Heart left ventricle (tissue), 13 donors: Measurements from ENCODE around the gene NR3C2.

Experiments used
- POLR2A ChIP-seq, 2 donors: fragments of 450-650 bp; IDR thresholded peaks; one replicate each; pipeline ENCODE4 v1.6.1; 2017; ENCODE audit warnings: antibody characterized with exemption in 2 of 2, mild to moderate bottlenecking in 2 of 2, moderate library complexity in 2 of 2
- TF ChIP-seq, protein P1 (sequence below), 12 donors: fragments of 200-600 bp; sonication (generic) in 4 of 12; IDR thresholded peaks; one replicate each; pipeline versions ENCODE4 v1.5.0 to v1.8.0; 2018 to 2022; ENCODE audit warnings: antibody characterized with exemption in 12 of 12, mild to moderate bottlenecking in 5 of 12
- donor health status: ischemic (EF 13 %, LVEDD 7.1; RV severe dilation, severe dysfunction).
- donor health status: DM: no; HTN: yes; CAD: no.
- donor health status: DM: no; HTN: no; CAD: no.
- donor health status: ischemic (EF 25% LVEDD 6.9; RV normal size, moderate dysfunction).
- donor health status: ischemic (EF 25% LVEDD 5.7; RV mildly dilated, moderate dysfunction).
- donor health status: ischemic (EF 35%, LVEDD 5.7; RV mildly dilated, moderate dysfunction).
- donor health status: nonischemic (EF 11% LVEDD 7.7; RV severe dilation, severe dysfunction).
- donor health status: DM: yes; HTN: yes; CAD: no.
- donor health status: PGD.
- donor health status: ischemic (EF 29% LVEDD 5.4; RV normal size, mild dysfunction).
- donor health status: nonischemic (EF 23%, LVEDD 6.1; RV moderate dilation, normal function).

DNA sequence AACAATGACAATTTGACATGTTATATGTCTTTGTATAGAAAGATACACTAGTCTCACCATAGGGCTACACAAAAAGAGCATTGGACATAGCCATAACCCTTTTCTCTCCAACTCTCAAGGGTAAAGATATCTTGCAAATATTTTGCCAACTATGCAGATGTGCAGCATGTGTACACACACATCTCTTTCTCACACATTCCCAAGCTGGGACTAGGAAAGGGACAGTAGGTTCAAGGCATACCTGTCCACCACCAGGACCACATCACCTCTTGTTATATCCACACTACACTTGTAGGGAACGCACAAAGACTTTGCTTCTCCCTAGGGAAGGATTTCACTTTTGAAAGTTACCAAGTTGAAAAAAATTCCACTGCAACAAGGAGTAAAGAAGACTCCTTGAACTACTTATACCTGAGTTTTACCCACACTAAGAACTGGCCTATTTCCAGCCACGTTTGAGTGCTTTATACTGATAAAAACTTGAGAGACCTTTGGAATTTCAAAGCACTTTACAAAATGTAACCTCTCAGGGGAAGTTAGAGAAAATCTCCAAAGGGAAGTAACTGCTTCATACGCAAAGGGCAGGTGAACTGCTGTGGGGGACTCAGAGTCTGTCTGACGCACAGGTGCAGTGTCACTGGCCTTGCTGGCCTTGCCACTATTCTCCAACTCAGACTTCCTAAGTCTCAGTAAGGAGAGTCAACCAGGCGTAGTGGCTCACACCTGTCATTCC is 36.9 kb downstream of the NR3C2 start:
- TF ChIP-seq, protein P1, sequence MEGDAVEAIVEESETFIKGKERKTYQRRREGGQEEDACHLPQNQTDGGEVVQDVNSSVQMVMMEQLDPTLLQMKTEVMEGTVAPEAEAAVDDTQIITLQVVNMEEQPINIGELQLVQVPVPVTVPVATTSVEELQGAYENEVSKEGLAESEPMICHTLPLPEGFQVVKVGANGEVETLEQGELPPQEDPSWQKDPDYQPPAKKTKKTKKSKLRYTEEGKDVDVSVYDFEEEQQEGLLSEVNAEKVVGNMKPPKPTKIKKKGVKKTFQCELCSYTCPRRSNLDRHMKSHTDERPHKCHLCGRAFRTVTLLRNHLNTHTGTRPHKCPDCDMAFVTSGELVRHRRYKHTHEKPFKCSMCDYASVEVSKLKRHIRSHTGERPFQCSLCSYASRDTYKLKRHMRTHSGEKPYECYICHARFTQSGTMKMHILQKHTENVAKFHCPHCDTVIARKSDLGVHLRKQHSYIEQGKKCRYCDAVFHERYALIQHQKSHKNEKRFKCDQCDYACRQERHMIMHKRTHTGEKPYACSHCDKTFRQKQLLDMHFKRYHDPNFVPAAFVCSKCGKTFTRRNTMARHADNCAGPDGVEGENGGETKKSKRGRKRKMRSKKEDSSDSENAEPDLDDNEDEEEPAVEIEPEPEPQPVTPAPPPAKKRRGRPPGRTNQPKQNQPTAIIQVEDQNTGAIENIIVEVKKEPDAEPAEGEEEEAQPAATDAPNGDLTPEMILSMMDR (IDR thresholded peaks at IDR 0.05): no peak
- no peak for TF ChIP-seq POLR2A (IDR thresholded peaks at IDR 0.05)
